Mesothelial cell of epicardium (in vitro differentiated cells): ENCODE data around the gene ZNF362. TPM values are rescaled to one million over a fixed set of nuclear protein-coding genes. Genes with fewer than 3 reads are reported as not detected.

ENCODE experiments used
- DNase-seq, 2 experiments: peaks; one replicate each; pipeline ENCODE4 v3.0.0; 2021; ENCODE audit warnings: low spot score in 2 of 2; ENCODE audit not compliant: unreplicated experiment in 2 of 2
- H3K27ac Mint-ChIP-seq: 2 replicates; pipeline ENCODE4 v1.8.0; 2021; ENCODE audit warnings: mixed read lengths
- H3K27me3 Mint-ChIP-seq: 2 replicates; pipeline ENCODE4 v1.8.0; 2021; ENCODE audit warnings: low read depth, mixed read lengths
- H3K36me3 Mint-ChIP-seq: 2 replicates; pipeline ENCODE4 v1.8.0; 2021; ENCODE audit warnings: mixed read lengths
- H3K4me1 Mint-ChIP-seq: 2 replicates; pipeline ENCODE4 v1.8.0; 2021; ENCODE audit warnings: mixed read lengths
- H3K4me3 Mint-ChIP-seq: 2 replicates; pipeline ENCODE4 v1.8.0; 2021; ENCODE audit warnings: mild to moderate bottlenecking, moderate library complexity, mixed read lengths
- H3K9me3 Mint-ChIP-seq: 2 replicates; pipeline ENCODE4 v1.8.0; 2021; ENCODE audit warnings: mixed read lengths
- CTCF ChIP-seq: fragments of 200-600 bp; sonication (generic); IDR thresholded peaks from one replicate; pipeline ENCODE4 v1.5.0; 2021; ENCODE audit warnings: antibody characterized with exemption; ENCODE audit not compliant: unreplicated experiment
- total RNA-seq: library from RNA; stranded (reverse); gene quantifications from 3 replicates; pipeline ENCODE4 v1.2.1, GENCODE V29; 2021

Gene ZNF362
- total RNA-seq, 1 donor from 2014 or later: 114 TPM

DNA sequence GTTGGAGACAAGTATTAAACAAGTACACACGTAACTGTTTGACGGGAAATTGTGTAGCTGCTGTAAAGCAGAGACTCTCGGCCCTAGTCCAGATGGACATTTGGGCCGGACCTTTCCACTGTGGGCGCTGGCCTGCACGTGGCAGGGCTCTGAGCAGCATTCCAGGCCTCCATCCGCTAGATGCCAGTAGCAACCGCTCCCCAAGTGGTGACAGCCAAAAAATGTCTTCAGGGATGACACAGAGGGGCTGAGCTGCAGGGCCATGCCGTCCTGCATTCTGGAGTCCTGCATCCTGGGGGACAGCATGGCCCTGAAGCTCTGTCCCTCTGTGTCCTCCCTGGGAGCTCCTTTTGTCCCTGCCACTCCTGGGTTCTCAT is 39.8 kb downstream of the ZNF362 start:
- no peak for TF ChIP-seq CTCF
- H3K4me3 Mint-ChIP-seq: no peak overlapping the region
- no peaks in the 10 kb centered on the region for H3K27me3 Mint-ChIP-seq
- peaks cover 47% of the 10 kb centered on the region for H3K36me3 Mint-ChIP-seq
- H3K27ac Mint-ChIP-seq: no peak overlapping the region
- H3K4me1 Mint-ChIP-seq: peaks cover 9% of the 10 kb centered on the region
- no peaks in the 10 kb centered on the region for H3K9me3 Mint-ChIP-seq
- no peak for DNase-seq

- H3K36me3 Mint-ChIP-seq: peaks cover 49% of the 10 kb centered on the region
- TF ChIP-seq CTCF: no peak
- H3K9me3 Mint-ChIP-seq: no peaks in the 10 kb centered on the region
- peak overlapping the region; percentile 22 for H3K27ac Mint-ChIP-seq
- H3K4me1 Mint-ChIP-seq: peaks cover 9% of the 10 kb centered on the region
- H3K27me3 Mint-ChIP-seq: no peaks in the 10 kb centered on the region
- H3K4me3 Mint-ChIP-seq: no peak overlapping the region
- no peak for DNase-seq
These were observed 40.5 kb downstream of the ZNF362 start for GRCh38 chr1:33296824-33297223.

DNA sequence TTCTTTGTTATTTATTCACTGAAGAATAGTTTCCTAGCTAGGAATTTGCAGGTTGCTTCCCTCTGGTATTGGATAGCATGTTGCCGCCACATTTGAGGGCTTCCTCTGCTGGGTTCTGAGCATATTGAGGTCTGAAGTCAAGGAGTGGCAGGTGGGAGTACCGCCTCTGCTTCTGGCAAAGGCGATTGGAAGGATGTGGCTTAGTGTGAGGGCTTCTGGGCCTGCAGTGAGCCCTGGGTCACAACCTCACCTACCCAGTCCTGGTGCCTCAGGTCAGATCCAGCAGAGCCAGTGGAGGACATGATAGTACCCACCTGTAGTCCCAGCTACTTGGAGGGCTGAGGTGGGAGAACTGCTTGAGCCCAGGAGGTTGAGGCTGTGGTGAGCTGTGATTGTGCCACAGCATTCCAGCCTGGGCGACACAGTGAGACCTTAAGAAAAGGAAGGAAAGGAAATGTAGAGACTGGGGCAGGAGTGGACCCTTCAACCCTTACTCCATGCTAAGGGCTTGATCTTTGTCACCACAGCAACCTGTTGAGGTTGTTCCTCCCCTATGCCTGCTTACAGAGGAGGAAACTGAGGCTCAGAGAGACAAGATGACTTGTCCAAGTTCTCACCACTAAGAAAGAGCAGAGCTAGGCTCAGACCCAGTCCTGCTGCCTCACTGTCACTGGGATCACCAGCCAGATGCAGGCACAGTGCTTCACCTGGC is 41.8 kb downstream of the ZNF362 start:
- H3K4me1 Mint-ChIP-seq: peaks cover 11% of the 10 kb centered on the region
- H3K4me3 Mint-ChIP-seq: no peak overlapping the region
- no peaks in the 10 kb centered on the region for H3K9me3 Mint-ChIP-seq
- DNase-seq: no peak
- no peak overlapping the region for H3K27ac Mint-ChIP-seq
- no peaks in the 10 kb centered on the region for H3K27me3 Mint-ChIP-seq
- H3K36me3 Mint-ChIP-seq: peaks cover 60% of the 10 kb centered on the region
- TF ChIP-seq CTCF: no peak

DNA sequence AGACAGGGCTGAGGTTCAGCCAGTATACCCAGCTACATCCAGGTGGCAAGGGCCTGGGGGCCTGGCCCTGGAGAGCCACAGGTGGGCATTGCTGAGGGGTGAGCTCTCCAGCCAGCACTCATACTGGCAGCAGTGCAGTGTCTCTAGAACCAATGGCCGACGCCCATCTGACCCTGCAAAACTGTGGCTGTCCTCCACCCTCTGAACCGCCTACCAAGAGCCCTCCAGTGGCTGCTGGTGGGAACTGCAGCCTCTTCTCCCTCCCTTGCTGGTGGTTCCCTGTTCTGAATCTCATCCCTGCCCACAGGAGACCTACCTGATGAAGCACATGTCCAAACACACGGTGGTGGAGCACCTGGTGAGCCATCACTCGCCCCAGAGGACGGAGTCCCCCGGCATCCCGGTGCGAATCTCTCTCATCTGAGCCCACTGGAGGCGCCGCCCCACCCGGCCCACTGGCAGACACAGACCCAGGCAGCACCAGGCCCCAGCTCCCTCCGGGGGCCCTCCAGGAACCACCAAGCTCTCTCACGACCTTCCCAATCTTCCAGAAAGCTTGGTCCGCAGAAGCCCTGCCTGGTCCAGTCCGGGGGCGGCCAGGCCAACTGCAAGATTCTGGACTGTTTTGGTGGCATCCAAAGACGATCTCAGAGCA is 42.5 kb downstream of the ZNF362 start:
- no peak overlapping the region for H3K27ac Mint-ChIP-seq
- H3K4me1 Mint-ChIP-seq: peaks cover 11% of the 10 kb centered on the region

DNA sequence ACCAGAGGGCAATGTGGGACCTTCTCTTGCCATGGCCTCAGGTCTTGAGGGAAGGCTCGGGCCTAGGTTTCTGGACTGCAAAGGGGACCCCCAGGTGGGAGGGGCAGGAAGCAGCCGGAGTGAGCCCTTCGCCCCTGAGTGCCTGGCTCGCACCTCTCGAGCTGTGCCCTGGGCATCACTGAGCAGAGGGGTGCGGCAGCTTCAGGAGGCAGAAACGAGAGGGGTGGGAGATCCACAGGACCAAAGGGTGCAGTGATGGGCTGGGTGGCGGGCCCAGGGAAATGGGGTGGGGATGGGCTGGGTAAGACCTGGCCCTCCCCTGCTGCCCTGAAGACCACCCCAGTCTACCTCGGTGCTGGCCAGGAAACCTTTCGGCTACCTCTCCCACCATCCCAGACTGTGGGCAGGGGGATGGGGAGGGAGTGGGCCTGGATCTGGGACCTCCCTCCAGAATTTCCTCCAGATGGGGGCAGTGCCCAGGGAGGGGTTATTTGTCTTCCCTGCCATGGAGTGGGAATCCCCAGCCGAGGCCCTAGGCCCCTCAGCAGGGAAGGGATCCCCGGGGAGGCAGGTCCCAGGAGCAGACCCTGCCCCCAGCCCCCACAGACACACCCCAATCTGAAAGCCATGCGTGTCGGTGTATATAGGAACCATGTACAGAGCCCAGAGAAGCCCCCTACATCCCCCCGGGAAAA is 43.3 kb downstream of the ZNF362 start:
- Mint-ChIP-seq H3K9me3 (no peaks in the 10 kb centered on the region), H3K4me1 (peaks cover 11% of the 10 kb centered on the region), H3K4me3 (no peak overlapping the region), H3K27ac (no peak overlapping the region), H3K36me3 (peaks cover 63% of the 10 kb centered on the region), H3K27me3 (no peaks in the 10 kb centered on the region)
- TF ChIP-seq CTCF: no peak
- no peak for DNase-seq

More for the DNA sequence above, 42.5 kb downstream of the ZNF362 start:
- no peak for DNase-seq
- Mint-ChIP-seq H3K36me3 (peaks cover 64% of the 10 kb centered on the region), H3K9me3 (no peaks in the 10 kb centered on the region), H3K27me3 (no peaks in the 10 kb centered on the region), H3K4me3 (no peak overlapping the region)
- TF ChIP-seq CTCF: peak; percentile 76
